HEK293 (cell line): ENCODE measurements around the gene TRAF2.

Experiments used
- CTCF ChIA-PET: fragments of 350-600 bp; formaldehyde crosslinking; extraction: SDS; loops from one replicate; lab custom pipeline; 2021; ENCODE audit warnings: antibody characterized with exemption; lab: Yijun Ruan, JAX
- POLR2A ChIA-PET: fragments of 300-600 bp; formaldehyde crosslinking; extraction: SDS; loops from one replicate; lab custom pipeline; 2020; ENCODE audit warnings: antibody characterized with exemption, inconsistent platforms; lab: Yijun Ruan, JAX
- H3K27ac ChIP-seq: fragments of 200-500 bp; sonication (Bioruptor generic); 2 replicates; pipeline ENCODE4 v1.5.1; 2014; ENCODE audit warnings: low read depth, low read length, control low read depth, inconsistent platforms; ENCODE audit errors: extremely low read depth
- H3K36me3 ChIP-seq, 2 experiments: fragments of 200-500 bp in 1 of 2; sonication (Bioruptor generic) in 1 of 2; 1 replicate in 1 of 2; 2 replicates in 1 of 2; pipeline ENCODE4 v1.5.1; 2014 to 2017; ENCODE audit warnings: inconsistent platforms in 2 of 2, low read length in 2 of 2; ENCODE audit not compliant: control insufficient read depth in 2 of 2, insufficient read depth in 1 of 2
- H3K4me1 ChIP-seq: fragments of 200-500 bp; sonication (Bioruptor generic); 2 replicates; pipeline ENCODE4 v1.5.1; 2014; ENCODE audit warnings: mild to moderate bottlenecking, low read length, inconsistent platforms; ENCODE audit not compliant: control insufficient read depth, insufficient read depth
- H3K4me3 ChIP-seq: 2 replicates; pipeline ENCODE4 v1.5.1; 2011; ENCODE audit warnings: low read depth, mild to moderate bottlenecking, control low read depth, low read length, moderate library complexity
- H3K9me3 ChIP-seq: fragments of 200-500 bp; sonication (Bioruptor generic); 2 replicates; pipeline ENCODE4 v1.5.1; 2014; ENCODE audit warnings: low read depth, low read length, inconsistent platforms; ENCODE audit not compliant: control insufficient read depth, insufficient read depth
- BCL11A ChIP-seq: fragments of 450-650 bp; formaldehyde crosslinking; IDR thresholded peaks from 2 replicates; pipeline ENCODE4 v1.5.1; 2016; ENCODE audit warnings: low read depth, missing biosample characterization, missing genetic modification characterization
- BCL11B ChIP-seq: fragments of 450-650 bp; formaldehyde crosslinking; IDR thresholded peaks from 2 replicates; pipeline ENCODE4 v1.5.1; 2016; ENCODE audit warnings: low read depth, missing biosample characterization, missing genetic modification characterization
- HOXA7 ChIP-seq: sonication (generic); formaldehyde crosslinking; IDR thresholded peaks from 2 replicates; pipeline ENCODE4 v1.8.1; 2022; ENCODE audit warnings: missing genetic modification reagents, borderline replicate concordance
- HOXC10 ChIP-seq: sonication (generic); formaldehyde crosslinking; IDR thresholded peaks from 2 replicates; pipeline ENCODE4 v1.8.1; 2023; ENCODE audit warnings: mild to moderate bottlenecking, missing genetic modification reagents
- KLF7 ChIP-seq: fragments of 450-650 bp; formaldehyde crosslinking; IDR thresholded peaks from 2 replicates; pipeline ENCODE4 v1.5.1; 2016; ENCODE audit warnings: missing biosample characterization, missing genetic modification characterization, borderline replicate concordance
- PBX3 ChIP-seq: sonication (generic); formaldehyde crosslinking; IDR thresholded peaks from 2 replicates; pipeline ENCODE4 v1.8.1; 2022; ENCODE audit warnings: mild to moderate bottlenecking, moderate library complexity, missing genetic modification reagents
- TSHZ1 ChIP-seq: fragments of 450-650 bp; formaldehyde crosslinking; IDR thresholded peaks from 2 replicates; pipeline ENCODE4 v1.5.1; 2016; ENCODE audit warnings: missing biosample characterization, missing genetic modification characterization, borderline replicate concordance
- ZBTB17 ChIP-seq: fragments of 450-650 bp; formaldehyde crosslinking; IDR thresholded peaks from 2 replicates; pipeline ENCODE4 v1.5.1; 2016; ENCODE audit warnings: missing biosample characterization, missing genetic modification characterization
- ZBTB21 ChIP-seq: fragments of 450-650 bp; formaldehyde crosslinking; IDR thresholded peaks from 2 replicates; pipeline ENCODE4 v1.5.1; 2017; ENCODE audit warnings: missing biosample characterization, missing genetic modification characterization
- ZNF132 ChIP-seq: fragments of 450-650 bp; formaldehyde crosslinking; IDR thresholded peaks from 2 replicates; pipeline ENCODE4 v1.5.1; 2017; ENCODE audit warnings: missing biosample characterization, missing genetic modification characterization, borderline replicate concordance
- ZNF311 ChIP-seq: fragments of 450-650 bp; formaldehyde crosslinking; IDR thresholded peaks from 2 replicates; pipeline ENCODE4 v1.5.1; 2017; ENCODE audit warnings: missing biosample characterization, missing genetic modification characterization, borderline replicate concordance
- ZNF324 ChIP-seq: fragments of 450-650 bp; formaldehyde crosslinking; IDR thresholded peaks from 2 replicates; pipeline ENCODE4 v1.5.1; 2016; ENCODE audit warnings: missing biosample characterization, missing genetic modification characterization
- ZNF473 ChIP-seq: fragments of 450-650 bp; formaldehyde crosslinking; IDR thresholded peaks from 2 replicates; pipeline ENCODE4 v1.5.1; 2017; ENCODE audit warnings: missing biosample characterization, missing genetic modification characterization
- ZSCAN5A ChIP-seq: fragments of 450-650 bp; formaldehyde crosslinking; IDR thresholded peaks from 2 replicates; pipeline ENCODE4 v1.5.1; 2016; ENCODE audit warnings: missing biosample characterization, missing genetic modification characterization
- ZXDB ChIP-seq: fragments of 450-650 bp; formaldehyde crosslinking; IDR thresholded peaks from 2 replicates; pipeline ENCODE4 v1.5.1; 2016; ENCODE audit warnings: missing biosample characterization, missing genetic modification characterization
- TF ChIP-seq, protein P1 (sequence below): fragments of 450-650 bp; formaldehyde crosslinking; IDR thresholded peaks from 2 replicates; pipeline ENCODE4 v1.5.1; 2016; ENCODE audit warnings: missing biosample characterization, missing genetic modification characterization

The TRAF2 gene

GRCh38 chr9:136939431-136939995, 53.2 kb downstream of the TRAF2 start (continued):
- TF ChIP-seq TSHZ1 (no peak), BCL11A (tag by site-specific recombination) (no peak)

DNA sequence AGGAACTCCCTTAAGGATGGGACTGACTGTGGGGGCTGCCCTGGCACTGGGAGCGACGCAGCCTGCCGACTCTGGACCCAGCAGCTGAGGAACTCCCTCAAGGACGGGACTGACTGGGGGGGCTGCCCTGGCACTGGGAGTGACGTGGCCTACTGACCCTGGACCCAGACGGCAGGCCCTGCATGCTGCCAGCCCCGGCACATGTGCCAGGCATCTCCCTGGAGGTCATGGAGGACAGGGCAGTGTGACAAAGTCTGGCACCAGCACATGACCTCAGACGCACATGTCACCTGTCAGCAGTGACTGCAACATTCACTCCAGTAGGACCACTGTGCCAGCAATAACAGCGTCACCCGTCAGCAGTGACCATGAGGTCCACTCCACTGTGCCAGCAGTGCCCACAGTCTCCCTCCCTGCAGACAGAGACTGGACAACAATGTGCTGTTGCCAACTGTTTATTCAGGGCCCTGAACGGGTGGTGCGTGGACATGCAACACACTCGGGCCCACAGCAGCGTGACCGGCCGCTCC, 53.7 kb downstream of the TRAF2 start:
- Histone ChIP-seq H3K4me1 (no peaks in the 10 kb centered on the region), H3K36me3 (peaks cover 0 to 53% of the 10 kb centered on the region in 2 experiments; a peak in 1 of 3 replicates), H3K4me3 (no peak overlapping the region), H3K27ac (no peak overlapping the region), H3K9me3 (no peaks in the 10 kb centered on the region)
- CTCF ChIA-PET = no interaction called here
- POLR2A ChIA-PET = interaction anchor here (0.6 kb wide), 1 partner anchor 11 kb away, joined by 8 read pairs; no protein-coding TSS in a partner anchor
- no peak for TF ChIP-seq ZNF324 (tag by site-specific recombination)
- TF ChIP-seq KLF7 (tag by site-specific recombination) = no peak
- no peak for TF ChIP-seq ZNF473 (tag by site-specific recombination)
- no peak for TF ChIP-seq ZSCAN5A (tag by site-specific recombination)
- TF ChIP-seq ZXDB (tag by site-specific recombination) = no peak
- TF ChIP-seq, protein P1, sequence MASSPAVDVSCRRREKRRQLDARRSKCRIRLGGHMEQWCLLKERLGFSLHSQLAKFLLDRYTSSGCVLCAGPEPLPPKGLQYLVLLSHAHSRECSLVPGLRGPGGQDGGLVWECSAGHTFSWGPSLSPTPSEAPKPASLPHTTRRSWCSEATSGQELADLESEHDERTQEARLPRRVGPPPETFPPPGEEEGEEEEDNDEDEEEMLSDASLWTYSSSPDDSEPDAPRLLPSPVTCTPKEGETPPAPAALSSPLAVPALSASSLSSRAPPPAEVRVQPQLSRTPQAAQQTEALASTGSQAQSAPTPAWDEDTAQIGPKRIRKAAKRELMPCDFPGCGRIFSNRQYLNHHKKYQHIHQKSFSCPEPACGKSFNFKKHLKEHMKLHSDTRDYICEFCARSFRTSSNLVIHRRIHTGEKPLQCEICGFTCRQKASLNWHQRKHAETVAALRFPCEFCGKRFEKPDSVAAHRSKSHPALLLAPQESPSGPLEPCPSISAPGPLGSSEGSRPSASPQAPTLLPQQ = no peak
- no peak for TF ChIP-seq HOXA7 (CRISPR knock-in tag)
- TF ChIP-seq BCL11B (tag by site-specific recombination) = no peak
- TF ChIP-seq ZNF132 = no peak
- no peak for TF ChIP-seq HOXC10 (CRISPR knock-in tag)
- TF ChIP-seq ZNF311 (tag by site-specific recombination) = no peak
- no peak for TF ChIP-seq ZBTB21 (tag by site-specific recombination)

- Histone ChIP-seq H3K36me3 (peaks cover 0 to 53% of the 10 kb centered on the region in 2 experiments; a peak in 1 of 3 replicates), H3K27ac (no peak overlapping the region), H3K4me3 (no peak overlapping the region), H3K4me1 (no peaks in the 10 kb centered on the region), H3K9me3 (no peaks in the 10 kb centered on the region)
- ChIA-PET CTCF (no interaction called here), POLR2A (no interaction called here)
- TF ChIP-seq PBX3 (CRISPR knock-in tag) (peak; percentile 10; the same call in 1 of the 2 replicates), ZBTB17 (tag by site-specific recombination) (no peak)
Observed at GRCh38 chr9:136940526-136941230, 54.4 kb downstream of the TRAF2 start.
